Measurements from ENCODE around the gene CHKA. TPM values are rescaled to one million over a fixed set of nuclear protein-coding genes. Genes with fewer than 3 reads are reported as not detected.
A peak's percentile ranks its signal among the peaks of the same experiment; 100 is the strongest.

CHKA gene
- total and polyA plus RNA-seq, 2 donors (not counting 3 experiments of a cell fraction or from before 2014, with no cell fraction given), result 21.4 to 25.1 TPM

DNA sequence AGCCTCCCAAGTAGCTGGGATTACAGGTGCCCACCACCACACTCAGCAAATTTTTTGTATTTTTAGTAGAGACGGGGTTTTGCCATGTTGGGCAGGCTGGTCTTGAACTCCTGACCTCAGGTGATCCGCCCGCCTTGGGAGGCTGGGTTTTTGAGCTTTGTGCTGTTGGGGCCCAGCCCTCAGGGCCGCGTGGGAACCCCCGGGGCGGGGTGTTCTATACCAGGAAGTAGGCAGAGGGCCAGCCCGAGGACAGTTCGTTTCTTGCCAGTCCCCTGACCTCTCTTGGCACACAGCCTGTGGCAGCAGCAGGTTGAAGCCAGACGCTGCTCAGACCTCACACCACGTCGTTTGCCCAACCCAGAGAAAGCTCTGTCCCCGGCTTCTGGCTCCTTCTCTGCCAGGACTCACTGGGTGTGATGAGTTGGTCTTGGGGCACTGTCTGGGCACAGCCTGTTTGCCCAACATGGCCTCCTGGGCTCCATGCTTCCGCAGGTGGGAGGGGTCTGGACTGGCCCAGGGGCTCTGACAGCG, 24.9 kb upstream of the CHKA start:
- H3K9me3 ChIP-seq (replicated peaks; ENCODE audit: control insufficient read depth, insufficient read depth, low read length), result no peaks in the 10 kb centered on the region
- dilution Hi-C loops (cut with MboI; ENCODE audit: extremely low pct_ligation_motif_present, low sequenced_read_pairs) (no loop called here), intact Hi-C loops (cut with micrococcal nuclease) (no loop called here)
- H3K9me1 ChIP-seq (replicated peaks; ENCODE audit: control insufficient read depth, extremely low read depth, insufficient read depth, low read length), result no peaks in the 10 kb centered on the region
- no peak for FAIRE-seq
- no peak overlapping the region for H3K27ac ChIP-seq (ENCODE audit: insufficient read depth, low read depth, low read length)
- ChIA-PET CTCF (interaction anchor here (0.7 kb wide), 1 partner anchor 12 kb away, joined by 4 read pairs; no protein-coding TSS in a partner anchor), POLR2A (no interaction called here)
- H3K4me3 ChIP-seq (replicated peaks in 1 of 3; ENCODE audit: insufficient read depth in 1 of 3, low read depth in 1 of 3, low read length in 3 of 3), result no peak overlapping the region
- no TSS peak for BruUV-seq (replicated peaks)
- peak; percentile 55 for DNase-seq (ENCODE audit: low read depth, low spot score)
- H3K9ac ChIP-seq (replicated peaks; ENCODE audit: extremely low read depth, insufficient read depth, low read length), result no peak overlapping the region
- no peaks in the 10 kb centered on the region for H3K79me2 ChIP-seq (ENCODE audit: control insufficient read depth, insufficient read depth, low read length)
- no peak overlapping the region for H2AFZ ChIP-seq (ENCODE audit: low read depth, low read length)
- H3K36me3 ChIP-seq (ENCODE audit: control insufficient read depth in 2 of 2, extremely low read depth in 1 of 2, insufficient read depth in 2 of 2, low read length in 2 of 2), result no peaks in the 10 kb centered on the region
- no peak for TF ChIP-seq FOS (IDR thresholded peaks at IDR 0.05; ENCODE audit: borderline replicate concordance, insufficient read depth, low read length)
- no peak for TF ChIP-seq POLR2AphosphoS5 (IDR thresholded peaks at IDR 0.05; ENCODE audit: insufficient read depth, low read depth, low read length)
- no peak for TF ChIP-seq POLR2A (IDR thresholded peaks at IDR 0.05; ENCODE audit: low read depth, low read length)
- no peak for TF ChIP-seq JUN (IDR thresholded peaks at IDR 0.05; ENCODE audit: borderline replicate concordance, insufficient read depth, insufficient read length, low read depth)
- TF ChIP-seq EZH2 (IDR thresholded peaks at IDR 0.05; ENCODE audit: borderline replicate concordance, low read depth, low read length, severe bottlenecking), result no peak
- TF ChIP-seq, protein P1, sequence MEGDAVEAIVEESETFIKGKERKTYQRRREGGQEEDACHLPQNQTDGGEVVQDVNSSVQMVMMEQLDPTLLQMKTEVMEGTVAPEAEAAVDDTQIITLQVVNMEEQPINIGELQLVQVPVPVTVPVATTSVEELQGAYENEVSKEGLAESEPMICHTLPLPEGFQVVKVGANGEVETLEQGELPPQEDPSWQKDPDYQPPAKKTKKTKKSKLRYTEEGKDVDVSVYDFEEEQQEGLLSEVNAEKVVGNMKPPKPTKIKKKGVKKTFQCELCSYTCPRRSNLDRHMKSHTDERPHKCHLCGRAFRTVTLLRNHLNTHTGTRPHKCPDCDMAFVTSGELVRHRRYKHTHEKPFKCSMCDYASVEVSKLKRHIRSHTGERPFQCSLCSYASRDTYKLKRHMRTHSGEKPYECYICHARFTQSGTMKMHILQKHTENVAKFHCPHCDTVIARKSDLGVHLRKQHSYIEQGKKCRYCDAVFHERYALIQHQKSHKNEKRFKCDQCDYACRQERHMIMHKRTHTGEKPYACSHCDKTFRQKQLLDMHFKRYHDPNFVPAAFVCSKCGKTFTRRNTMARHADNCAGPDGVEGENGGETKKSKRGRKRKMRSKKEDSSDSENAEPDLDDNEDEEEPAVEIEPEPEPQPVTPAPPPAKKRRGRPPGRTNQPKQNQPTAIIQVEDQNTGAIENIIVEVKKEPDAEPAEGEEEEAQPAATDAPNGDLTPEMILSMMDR (IDR thresholded peaks at IDR 0.05; ENCODE audit: extremely low read depth in 1 of 2, insufficient read depth in 1 of 2, low read depth in 1 of 2, low read length in 2 of 2), result no peak
- no peak for TF ChIP-seq GATA2 (IDR thresholded peaks at IDR 0.05; ENCODE audit: insufficient read depth, insufficient read length, low read depth, low read length)
- TF ChIP-seq MYC (IDR thresholded peaks at IDR 0.05; ENCODE audit: low read depth, low read length), result no peak
- TF ChIP-seq, protein P2, sequence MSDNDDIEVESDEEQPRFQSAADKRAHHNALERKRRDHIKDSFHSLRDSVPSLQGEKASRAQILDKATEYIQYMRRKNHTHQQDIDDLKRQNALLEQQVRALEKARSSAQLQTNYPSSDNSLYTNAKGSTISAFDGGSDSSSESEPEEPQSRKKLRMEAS (IDR thresholded peaks at IDR 0.05; ENCODE audit: insufficient read depth, insufficient read length), result no peak
- peaks cover 21% of the 10 kb centered on the region for H3K4me1 ChIP-seq (ENCODE audit: control insufficient read depth, extremely low read depth, insufficient read depth, low read length)
- H3K27me3 ChIP-seq (ENCODE audit: control insufficient read depth in 2 of 2, insufficient read depth in 2 of 2, low read length in 2 of 2), result no peaks in the 10 kb centered on the region
- no peaks in the 10 kb centered on the region for H4K20me1 ChIP-seq (replicated peaks; ENCODE audit: control insufficient read depth, extremely low read depth, insufficient read depth, low read length)
- no peak overlapping the region for H3K4me2 ChIP-seq (ENCODE audit: insufficient read depth, low read length)

Measured in endothelial cell of umbilical vein (primary cell).